ENCODE results near the gene NUP210L. TPM values are rescaled to one million over a fixed set of nuclear protein-coding genes. Genes with fewer than 3 reads are reported as not detected.
"Not testable (repeated sequence)": the region's sequence is repeated elsewhere in the genome, so short reads cannot be mapped to it uniquely, and the experiment has no call there.

Gene NUP210L
- total RNA-seq, 4 donors from 2014 or later, result 0.23 TPM; not detected in 3

- intact Hi-C loops (cut with DNase I; ENCODE audit: low total_unique reads), result no loop called here
- 94 to 96% methylated on average over 7 of the region's 7 CpGs for WGBS, 2 donors
- no peak for DNase-seq (ENCODE audit: low spot score in 2 of 2)
- TF ChIP-seq CTCF (IDR thresholded peaks at IDR 0.05) (no peak), POLR2A (IDR thresholded peaks at IDR 0.05) (no peak)
- H3K4me3 ChIP-seq (ENCODE audit: low read depth, poor library complexity, severe bottlenecking), result no peak overlapping the region
Measured at GRCh38 chr1:154091706-154092105, 63.2 kb downstream of the NUP210L start.

GRCh38 chr1:154087574-154087973, 67.3 kb downstream of the NUP210L start:
- intact Hi-C loops (cut with DNase I; ENCODE audit: low total_unique reads), result no loop called here
- 74 to 78% methylated on average over 2 of the region's 2 CpGs for WGBS, 2 donors
- TF ChIP-seq CTCF (IDR thresholded peaks at IDR 0.05) (no peak), POLR2A (IDR thresholded peaks at IDR 0.05) (no peak)
- no peak overlapping the region for H3K4me3 ChIP-seq (ENCODE audit: low read depth, poor library complexity, severe bottlenecking)
- no peak for DNase-seq (ENCODE audit: low spot score in 2 of 2)

GRCh38 chr1:154083057-154083456, 71.8 kb downstream of the NUP210L start:
- DNase-seq (ENCODE audit: low spot score in 2 of 2); H3K4me3 ChIP-seq (ENCODE audit: low read depth, poor library complexity, severe bottlenecking); intact Hi-C loops (cut with DNase I; ENCODE audit: low total_unique reads): not testable (repeated sequence)
- 72 to 74% methylated on average over 6 of the region's 6 CpGs for WGBS, 2 donors

- WGBS, 2 donors, result 65 to 75% methylated on average over 6 of the region's 6 CpGs
- intact Hi-C loops (cut with DNase I; ENCODE audit: low total_unique reads), result no loop called here
- no peak for DNase-seq (ENCODE audit: low spot score in 2 of 2)
Measured at GRCh38 chr1:154081386-154082126, 73.3 kb downstream of the NUP210L start.

GRCh38 chr1:154076413-154076812, 78.5 kb downstream of the NUP210L start:
- intact Hi-C loops (cut with DNase I; ENCODE audit: low total_unique reads), result no loop called here
- no peak overlapping the region for H3K4me3 ChIP-seq (ENCODE audit: low read depth, poor library complexity, severe bottlenecking)
- WGBS, 2 donors, result 83 to 91% methylated on average over 2 of the region's 2 CpGs
- DNase-seq (ENCODE audit: low spot score in 2 of 2), result no peak
- no peak for TF ChIP-seq POLR2A (IDR thresholded peaks at IDR 0.05)
- TF ChIP-seq CTCF (IDR thresholded peaks at IDR 0.05), result no peak

More at GRCh38 chr1:154081386-154082126, 73.3 kb downstream of the NUP210L start:
- TF ChIP-seq CTCF (IDR thresholded peaks at IDR 0.05) (no peak), POLR2A (IDR thresholded peaks at IDR 0.05) (no peak)
- H3K4me3 ChIP-seq (ENCODE audit: low read depth, poor library complexity, severe bottlenecking), result no peak overlapping the region

- no peak for TF ChIP-seq POLR2A (IDR thresholded peaks at IDR 0.05)
- TF ChIP-seq CTCF (IDR thresholded peaks at IDR 0.05), result no peak
- no peak for DNase-seq (ENCODE audit: low spot score in 2 of 2)
- WGBS, 2 donors, result 80 to 87% methylated on average over 2 of the region's 2 CpGs
- no peak overlapping the region for H3K4me3 ChIP-seq (ENCODE audit: low read depth, poor library complexity, severe bottlenecking)
- intact Hi-C loops (cut with DNase I; ENCODE audit: low total_unique reads), result no loop called here
Measured at GRCh38 chr1:154075746-154076145, 79.1 kb downstream of the NUP210L start.

Data from lower leg skin (tissue), 4 donors.